OCI-LY1 (cell line): ENCODE data around the gene CSMD2.

Experiments
- CTCF ChIP-seq: fragments of 200-600 bp; sonication (generic), shearing (Covaris generic); IDR thresholded peaks from 2 replicates; pipeline ENCODE4 v1.5.1; 2017; ENCODE audit warnings: mild to moderate bottlenecking, antibody characterized with exemption, low read length, moderate library complexity, mixed read lengths
- EZH2 ChIP-seq: fragments of 200-600 bp; sonication (generic), shearing (Covaris generic); IDR thresholded peaks from 2 replicates; pipeline ENCODE4 v1.8.0; 2017; ENCODE audit warnings: borderline replicate concordance, mixed run types, mild to moderate bottlenecking, antibody characterized with exemption, low read length, moderate library complexity, mixed read lengths

GRCh38 chr1:34137411-34137810 lies 27.6 kb downstream of the CSMD2 start:
- no peak for TF ChIP-seq CTCF
- no peak for TF ChIP-seq EZH2
